COLO668 (cell line): ENCODE results near the gene OVAAL.
"Not testable (repeated sequence)": the region's sequence is repeated elsewhere in the genome, so short reads cannot be mapped to it uniquely, and the experiment has no call there.

Source experiments
- DNase-seq: peaks from one replicate; lab custom pipeline; 2025; ENCODE audit not compliant: unreplicated experiment; lab: John Stamatoyannopoulos, UW

OVAAL gene

DNA sequence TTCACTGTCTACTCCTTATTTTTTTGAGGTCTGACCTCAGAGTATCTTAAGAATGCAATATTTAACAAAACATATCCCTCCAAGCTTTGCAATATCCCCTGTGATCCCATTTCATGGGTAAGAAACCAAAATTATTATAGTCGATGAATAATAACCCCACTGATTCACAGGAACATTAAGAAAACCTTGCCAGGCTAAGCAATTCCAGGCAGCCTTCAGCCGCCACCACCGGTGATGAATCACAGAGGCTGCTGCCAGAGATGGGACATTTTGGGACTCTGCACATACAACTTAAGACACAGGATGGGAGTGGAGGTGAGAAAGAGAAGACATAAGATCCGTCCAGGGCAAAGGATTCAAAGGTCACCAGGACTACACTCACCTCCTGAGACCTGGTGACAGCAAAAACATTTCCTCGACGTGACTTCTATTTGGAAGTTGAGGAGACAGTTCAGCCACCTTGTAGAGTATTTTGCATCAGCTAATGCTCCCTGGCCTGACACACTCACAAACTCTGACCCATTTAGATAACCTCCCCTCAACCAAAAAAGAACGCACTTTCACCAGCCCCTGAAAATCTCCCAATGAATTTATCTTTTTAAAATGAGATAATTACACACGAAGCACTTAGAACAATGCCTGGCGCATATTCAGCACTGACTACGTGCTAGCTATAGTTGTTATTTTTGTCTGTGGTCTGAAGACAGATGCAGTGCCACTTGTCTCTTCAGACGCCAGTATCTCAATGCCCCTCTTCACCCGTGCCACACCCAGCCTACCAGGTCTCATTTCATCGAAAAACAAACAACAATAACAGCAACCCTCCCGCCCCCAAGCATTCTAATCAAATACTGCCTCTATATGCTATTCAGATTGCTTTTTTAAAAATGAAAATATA lies 17.8 kb upstream of the OVAAL start:
- DNase-seq, result no peak

DNA sequence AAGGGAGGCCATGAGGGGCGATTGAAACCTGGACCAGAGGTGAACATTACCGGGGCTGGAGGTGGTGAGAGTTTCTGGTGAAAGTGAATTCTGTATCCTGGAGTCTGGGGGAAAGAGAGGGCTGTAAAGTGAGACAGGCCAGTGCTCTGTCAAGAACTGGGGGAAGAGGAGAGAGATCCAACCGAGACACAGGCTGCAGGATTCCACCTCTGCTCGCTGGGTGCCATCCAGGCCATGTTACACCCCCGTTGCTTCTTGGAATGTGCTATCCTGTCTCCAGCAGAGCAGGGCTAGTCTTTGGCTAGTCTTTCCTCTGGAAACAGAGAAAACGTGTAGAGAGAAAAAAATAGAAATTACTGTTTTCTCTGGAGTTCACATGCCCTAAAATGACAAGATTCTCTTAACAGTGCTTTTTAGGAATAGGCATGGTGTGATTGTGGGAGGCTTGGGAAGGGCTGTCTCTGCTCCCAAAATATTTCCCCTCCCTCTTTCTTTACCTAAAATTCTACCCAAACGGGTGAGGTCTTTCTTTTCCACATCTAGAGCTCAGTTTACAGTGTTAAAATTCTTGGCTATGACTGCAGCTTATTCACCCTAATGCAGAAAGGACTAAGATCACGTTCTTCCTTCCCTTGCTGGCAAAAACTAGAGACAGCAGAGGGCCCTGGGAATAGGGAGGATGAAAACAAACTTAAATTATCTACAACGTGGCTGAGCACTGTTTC lies 16.5 kb upstream of the OVAAL start:
- no peak for DNase-seq

DNA sequence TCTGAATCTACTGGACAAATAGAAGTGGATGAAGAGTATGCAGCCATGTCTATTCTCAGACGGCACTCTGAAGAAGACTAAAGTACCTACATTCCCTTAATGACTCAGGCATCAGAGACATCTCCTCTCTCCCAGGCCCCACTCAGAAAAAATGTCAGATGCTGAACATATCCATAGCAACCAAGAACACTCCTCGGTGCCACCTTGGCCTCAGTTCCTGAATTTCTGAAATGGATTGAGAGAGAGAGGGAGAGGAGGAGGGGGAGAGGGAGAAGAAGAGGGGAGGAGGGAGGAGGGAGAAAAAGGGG lies 16.0 kb upstream of the OVAAL start:
- DNase-seq, result no peak

DNA sequence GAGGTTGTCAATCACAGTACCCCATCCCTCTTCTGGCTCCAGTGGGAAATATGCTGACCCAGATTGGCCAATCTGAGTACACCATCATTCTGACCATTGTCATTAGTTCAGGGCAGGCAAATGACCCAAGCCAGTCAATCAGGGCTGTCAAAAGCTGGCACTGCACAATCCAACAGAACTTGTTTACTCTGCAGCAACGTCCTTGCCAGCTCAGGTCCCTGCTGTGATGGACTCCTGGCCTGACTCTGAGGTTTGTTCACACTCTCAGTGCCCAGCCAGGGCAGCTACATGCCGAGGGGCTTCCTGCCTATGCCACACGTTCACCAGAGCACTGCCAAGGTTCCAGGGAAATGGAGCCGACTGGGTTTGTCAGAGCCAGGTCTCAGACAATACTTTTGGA lies 14.7 kb upstream of the OVAAL start:
- DNase-seq, result no peak

DNA sequence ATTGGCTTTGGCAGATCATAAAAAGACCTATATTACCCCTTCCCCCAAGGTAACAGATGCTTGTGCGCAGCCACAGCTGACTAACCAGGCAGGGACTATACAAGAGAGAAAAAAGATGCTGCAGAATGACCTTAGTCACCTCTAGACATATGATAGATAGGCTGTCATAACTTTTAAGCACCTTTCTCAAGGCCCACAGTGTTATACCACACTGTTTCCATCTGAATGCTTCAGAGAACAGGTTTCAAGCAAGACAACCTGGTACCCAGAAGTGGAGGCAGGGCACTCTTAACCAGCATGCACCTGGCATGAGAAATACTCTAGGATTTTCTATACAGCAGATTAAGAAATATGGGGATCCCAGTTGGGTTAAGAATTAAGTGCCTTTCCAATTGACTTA lies 12.8 kb upstream of the OVAAL start:
- DNase-seq, result no peak

DNA sequence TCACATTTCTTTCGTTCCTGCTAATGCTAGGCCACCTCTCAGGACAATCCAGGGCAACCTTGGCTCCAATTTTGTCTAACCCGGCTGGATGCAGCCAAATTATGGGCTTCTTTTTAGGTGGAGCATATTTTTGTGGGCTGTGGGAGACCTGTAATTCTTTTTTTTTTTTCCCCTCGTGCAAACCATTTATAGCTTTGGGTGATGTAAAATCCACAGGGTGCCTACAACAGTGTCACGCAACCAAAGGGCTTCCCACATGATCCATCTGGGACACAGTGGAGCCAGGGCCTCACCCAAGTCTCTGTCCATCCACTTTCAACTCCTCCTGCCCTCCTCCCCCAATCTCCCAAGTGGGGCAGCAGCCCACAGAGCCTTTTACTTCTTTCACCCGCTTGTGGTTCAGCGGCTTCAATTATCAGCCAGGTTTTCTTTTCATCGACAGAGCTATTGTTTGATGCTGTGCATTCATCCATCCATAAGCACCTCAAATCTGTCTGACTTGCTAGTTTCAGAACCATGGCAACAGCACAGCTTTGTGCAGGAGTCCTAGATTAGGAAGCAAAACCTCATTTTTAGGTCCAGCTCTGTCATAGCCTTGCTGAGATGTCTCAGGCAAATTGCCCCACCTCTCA lies 10.0 kb upstream of the OVAAL start:
- no peak for DNase-seq

DNA sequence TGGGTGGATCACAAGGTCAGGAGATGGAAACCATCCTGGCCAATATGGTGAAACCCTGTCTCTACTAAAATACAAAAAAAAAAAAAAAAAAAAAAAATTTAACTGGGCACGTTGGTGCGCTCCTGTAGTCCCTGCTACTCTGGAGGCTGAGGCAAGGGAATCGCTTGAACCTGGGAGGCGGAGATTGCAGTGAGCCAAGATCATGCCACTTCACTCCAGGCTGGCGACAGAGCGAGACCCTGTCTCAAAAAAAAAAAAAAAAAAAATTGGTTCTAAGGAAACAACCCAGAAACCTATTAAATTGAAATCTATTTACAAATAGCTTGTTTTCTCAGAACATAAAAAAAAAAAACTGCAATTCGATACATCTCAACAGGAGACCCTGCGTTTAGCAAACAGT lies 9.0 kb upstream of the OVAAL start:
- not testable (repeated sequence) for DNase-seq

DNA sequence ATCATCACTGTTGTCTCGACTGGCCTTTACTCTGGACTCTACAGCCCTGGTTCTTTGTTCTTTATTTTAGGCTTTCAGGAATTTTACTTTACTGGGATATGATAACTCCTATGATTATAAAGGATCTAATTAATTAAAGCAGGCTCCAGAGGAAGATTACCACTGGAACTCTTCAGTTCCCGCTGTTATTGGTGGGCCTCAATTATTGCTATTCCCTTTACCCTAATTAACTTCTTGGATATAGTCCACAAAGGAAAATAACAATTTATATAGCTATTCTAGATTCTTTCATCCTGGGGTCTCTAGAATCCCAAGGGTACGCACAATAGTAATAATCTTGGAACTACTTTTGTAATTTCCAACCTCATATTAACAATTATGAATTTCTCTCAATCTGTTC lies 8.5 kb upstream of the OVAAL start:
- no peak for DNase-seq

DNA sequence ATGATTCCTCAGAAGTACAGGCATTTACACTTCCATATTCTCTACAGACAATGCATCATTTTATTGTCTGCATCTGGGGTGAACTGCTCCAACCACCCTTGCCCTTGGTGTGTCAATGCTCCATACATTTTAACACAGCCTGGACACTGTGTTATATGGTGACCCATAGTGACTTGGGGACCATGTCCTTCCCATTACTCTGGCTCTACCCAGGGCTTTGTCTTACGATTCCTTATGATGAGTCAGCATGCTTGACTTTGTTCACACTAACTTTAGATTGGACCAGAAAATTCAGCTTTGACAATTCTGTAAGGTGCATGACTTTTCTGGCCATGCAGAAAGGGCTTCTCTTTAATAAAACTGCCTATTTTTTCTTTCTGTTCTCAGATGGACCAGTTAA lies 6.8 kb upstream of the OVAAL start:
- no peak for DNase-seq

DNA sequence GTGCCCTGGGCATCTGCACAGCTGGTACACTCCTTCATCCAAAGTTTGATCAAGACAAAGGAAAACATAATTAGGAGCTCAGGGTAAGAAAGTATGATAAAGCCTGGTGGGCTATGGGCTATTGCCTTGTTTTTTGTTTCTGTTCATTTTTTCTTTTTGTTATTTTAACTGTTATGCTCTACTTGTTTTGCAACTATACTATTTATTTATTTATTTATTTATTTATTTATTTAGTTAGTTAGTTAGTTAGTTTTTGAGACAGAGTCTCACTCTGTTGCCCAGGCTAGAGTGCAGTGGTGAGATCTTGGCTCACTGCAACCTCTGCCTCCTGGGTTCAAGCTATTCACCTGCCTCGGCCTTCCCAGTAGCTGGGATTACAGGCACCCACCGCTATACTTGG lies 5.7 kb upstream of the OVAAL start:
- DNase-seq, result not testable (repeated sequence)

DNA sequence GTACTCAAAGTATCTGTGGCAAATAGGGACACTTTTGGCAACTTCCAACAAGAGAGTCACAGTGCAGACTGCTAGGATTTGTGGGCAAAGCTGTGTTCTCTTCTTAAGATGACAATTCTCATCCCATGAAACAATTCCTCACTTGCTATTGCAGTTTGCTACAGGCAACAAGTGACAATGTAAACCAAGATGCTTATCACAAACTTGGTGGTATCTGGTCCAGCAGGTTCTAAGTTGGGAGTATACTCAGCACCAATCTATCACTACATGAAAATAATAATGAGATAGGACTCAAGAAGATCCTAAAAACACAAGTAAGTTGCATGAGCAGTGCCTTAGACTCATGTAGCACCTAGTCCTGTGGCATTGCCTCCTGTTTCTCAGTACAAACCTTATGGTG lies 3.4 kb upstream of the OVAAL start:
- DNase-seq, result no peak

DNA sequence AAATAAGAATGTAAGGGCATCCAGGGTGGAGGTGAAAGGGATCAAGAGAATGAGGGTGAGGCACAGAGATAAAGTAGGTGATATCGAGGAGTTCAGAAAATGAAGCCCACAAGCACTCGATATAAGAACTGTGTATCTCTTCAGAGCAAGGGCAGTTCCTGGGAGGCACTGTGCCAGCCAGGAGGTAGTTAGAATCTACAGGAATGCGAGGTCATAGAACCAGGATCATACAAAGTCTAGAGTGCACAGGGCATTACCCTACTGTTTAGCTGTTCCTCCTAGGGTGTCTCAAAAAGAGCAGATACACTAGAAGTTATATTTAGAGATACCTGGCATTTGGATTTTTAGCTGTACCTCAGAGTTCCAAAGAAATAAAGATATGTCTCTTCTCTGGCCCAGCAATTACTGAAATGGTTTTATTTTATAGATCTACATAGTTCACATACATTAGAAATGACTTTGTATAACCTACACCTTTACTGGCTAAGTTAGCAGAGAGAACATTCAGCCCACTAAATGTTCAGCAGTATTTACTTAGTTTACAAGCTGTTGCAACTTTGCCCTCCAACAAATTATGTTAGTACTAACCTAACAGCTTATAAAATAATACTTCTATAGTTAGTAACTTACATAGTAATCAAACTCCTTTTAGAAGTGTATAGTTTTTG lies 1.6 kb downstream of the OVAAL start:
- DNase-seq, result no peak

DNA sequence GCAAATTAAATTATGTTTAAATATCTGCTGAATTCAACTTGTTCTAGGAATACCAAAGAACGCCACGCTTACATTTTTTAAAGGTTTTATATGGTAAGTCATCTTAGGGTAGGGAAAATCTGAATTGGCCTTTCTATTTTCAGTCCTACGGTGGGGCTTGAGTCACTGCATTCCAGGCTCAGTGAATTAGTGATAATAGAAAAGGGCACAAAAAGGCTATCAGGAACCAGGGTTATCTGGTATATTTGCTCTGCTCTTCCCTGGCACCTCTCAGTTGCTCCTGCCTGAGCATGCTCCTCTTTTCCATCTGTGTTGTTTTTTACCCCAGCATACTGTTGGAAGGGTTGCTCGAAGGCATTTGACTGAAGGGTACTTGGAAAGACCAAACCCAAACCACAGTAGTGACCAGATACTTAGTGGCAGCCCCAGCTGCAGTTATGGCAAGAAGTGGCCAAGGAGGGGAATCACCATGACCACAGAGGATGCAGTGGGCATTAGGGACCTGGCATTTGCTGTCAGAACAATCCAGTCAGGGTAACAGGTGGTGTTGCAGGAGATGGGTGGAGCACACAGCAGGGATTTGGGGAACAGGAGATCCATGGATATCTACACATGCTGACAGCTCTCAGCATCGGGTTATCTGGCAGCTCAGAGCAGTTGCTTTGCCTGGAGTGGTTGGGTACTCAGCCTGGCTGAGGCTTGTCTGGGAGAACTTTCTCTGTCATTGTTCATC lies 2.3 kb downstream of the OVAAL start:
- no peak for DNase-seq

DNA sequence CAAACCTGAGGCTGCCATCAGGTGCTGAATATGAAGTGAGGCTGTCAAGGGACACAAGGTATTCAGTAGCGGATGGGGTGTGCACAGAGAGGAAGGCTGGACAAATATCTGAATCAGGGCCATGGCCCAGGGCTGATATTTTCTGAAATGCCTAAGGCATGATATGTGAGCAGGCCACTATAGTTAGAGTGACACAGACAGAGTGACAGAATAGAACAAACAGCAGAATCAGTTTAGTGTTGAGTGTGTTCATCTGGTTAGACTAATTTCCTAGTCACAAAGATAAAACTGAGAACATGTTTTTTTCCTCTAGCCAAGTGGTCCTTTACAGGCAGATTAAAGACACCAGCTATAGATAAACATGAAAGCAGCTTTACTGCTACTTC lies 3.9 kb downstream of the OVAAL start:
- DNase-seq, result no peak

DNA sequence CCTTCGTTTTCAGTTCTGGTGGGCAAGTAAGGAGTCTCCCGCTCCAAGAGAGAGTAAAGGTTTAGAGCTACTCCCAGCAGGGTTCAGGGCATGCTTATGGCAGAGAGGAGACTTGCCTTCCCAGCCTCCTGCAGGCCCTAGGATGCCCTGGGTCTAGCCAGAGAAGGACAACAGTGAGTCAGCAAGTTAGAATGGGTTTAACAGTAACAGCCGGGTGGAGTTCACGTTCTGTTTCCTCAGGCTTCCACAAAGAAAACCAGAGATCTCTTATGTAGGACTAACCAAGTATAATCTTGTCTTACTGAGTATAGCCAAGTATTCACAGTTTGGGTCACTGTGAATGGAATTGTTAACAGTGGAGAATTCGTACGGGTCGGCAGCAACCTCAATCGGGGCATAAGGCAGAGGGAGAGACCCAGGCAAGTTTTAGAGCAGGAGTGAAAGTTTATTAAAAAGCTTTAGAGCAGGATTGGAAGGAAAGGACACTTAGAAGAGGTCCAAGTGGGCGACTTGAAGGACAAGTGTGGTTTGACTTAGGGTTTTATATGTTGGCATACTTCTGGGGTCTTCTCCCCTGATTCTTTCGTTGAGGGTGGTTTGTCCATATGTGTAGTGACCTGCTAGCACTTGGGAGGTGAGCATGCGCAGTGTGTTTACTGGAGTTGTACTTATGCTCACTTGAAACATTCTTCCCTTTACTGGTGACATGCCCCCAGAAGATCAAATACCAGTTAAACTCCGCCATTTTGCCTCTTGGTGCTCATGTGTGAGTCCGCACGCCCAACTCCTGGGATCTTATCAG lies 4.5 kb downstream of the OVAAL start:
- no peak for DNase-seq

DNA sequence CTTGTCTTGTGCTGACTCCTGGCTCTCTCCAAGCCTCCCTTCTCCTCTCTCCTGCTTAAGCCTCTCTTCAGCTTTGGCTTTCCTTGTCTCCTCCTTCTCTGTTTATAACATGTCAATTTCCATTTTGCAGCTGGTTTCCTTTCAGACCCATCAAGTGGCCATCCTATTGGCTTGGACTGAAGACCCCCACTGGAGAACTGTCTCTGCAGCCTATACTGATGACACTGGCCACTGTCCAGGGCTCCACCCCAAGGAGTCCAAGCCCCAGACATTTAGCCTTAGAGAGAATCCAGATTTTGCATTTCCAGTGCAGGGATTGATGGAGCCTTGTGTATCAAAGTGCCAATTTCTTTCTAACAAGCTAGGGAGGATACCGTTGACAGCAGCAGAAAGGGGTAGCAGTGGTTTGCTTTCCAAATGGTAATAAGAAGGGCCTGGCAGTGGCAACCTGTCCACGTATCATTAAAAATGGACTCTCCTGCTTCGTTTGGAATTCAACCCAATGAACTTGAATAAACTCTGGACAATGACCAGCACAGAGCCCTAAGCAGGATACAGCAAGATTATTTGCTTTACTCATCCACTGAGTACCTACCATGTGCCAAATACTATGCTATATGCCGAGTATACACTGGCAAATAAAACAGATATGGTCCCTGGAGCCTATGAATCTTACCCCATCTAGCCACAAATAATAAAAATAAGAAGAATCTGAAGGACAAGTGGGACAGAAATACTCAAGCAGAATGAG lies 6.5 kb downstream of the OVAAL start:
- DNase-seq, result no peak

DNA sequence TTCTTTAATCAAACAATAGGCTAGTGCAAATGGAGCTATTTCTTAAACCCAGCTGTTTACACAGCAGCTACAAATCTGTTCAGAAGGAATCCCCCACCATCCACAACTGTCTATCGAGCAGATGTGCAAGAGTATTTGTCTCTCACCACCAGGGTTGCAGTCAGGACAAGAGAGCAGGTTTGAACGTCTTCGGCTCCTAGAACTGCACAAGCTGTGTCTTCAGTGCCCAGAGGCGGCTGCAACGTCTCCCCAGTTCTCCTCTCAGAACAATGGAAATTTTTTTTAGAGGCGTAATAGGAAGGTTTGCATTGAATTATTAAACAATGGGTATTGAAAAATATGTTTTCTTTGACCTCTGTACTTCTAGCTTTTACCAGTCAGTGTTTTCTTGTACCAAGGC lies 7.3 kb downstream of the OVAAL start:
- DNase-seq, result no peak

DNA sequence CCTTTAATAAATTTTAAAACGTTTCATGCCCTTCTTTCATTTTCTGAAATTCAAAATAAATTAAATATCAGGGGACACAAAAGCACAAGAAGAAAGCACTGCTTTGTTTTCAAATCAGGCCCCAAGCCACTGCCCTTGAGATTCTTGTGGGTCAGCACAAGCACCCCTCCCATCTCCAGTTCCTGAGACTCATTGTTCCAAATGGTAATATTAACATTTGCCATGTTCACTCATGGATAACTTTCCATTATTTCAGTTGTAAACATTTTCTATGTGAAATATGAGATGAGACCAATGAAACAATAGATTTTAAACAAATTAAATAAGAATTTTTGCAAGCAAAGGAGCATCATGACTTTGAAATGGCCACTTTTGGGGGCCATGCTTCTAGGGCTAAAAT lies 7.7 kb downstream of the OVAAL start:
- no peak for DNase-seq

DNA sequence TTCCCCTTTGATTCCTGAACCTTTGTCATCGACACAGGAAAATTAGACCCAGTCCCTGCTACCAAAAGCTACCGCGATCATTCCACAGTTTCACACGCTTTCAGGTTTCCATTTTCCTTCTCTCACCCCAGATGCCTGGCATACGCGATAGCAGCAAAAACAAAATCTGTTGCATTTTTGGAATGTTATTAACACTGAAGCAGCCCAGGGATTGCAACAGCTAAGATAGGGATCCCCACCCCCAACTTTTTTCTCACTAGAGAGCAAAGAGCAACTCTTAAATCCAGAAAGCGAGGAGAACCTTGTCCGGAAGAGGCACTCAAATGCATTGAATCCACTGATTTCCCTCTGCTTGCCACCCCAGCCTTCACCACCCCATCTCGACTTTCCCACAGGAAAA lies 8.9 kb downstream of the OVAAL start:
- DNase-seq, result no peak

DNA sequence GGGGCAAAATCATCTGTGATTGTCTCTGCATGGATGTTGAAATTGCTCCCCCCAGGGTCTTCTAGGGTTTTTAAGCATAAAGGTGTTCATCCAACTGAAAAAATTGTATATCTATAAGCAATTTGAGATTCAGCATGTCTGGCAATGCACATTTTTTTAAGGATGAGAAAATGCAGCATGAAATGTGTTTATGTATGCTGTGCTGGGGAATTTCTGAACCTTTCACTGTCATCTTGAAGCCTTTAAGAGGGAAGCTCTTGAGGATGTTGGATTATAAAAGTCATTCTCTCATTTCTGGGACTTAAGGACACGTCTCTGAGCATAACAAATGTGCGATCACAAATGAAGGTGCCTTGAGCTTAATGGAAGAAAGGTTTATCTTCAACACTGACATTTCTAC lies 9.4 kb downstream of the OVAAL start:
- no peak for DNase-seq
